ENCODE data around the gene CCDC88B. TPM values are rescaled to one million over a fixed set of nuclear protein-coding genes. Genes with fewer than 3 reads are reported as not detected.

The CCDC88B gene
- total and polyA plus RNA-seq, 2 of the 8 experiments (the other 6 are each of a cell fraction or from before 2014, with no cell fraction given) = 5.9 to 12.5 TPM

DNA sequence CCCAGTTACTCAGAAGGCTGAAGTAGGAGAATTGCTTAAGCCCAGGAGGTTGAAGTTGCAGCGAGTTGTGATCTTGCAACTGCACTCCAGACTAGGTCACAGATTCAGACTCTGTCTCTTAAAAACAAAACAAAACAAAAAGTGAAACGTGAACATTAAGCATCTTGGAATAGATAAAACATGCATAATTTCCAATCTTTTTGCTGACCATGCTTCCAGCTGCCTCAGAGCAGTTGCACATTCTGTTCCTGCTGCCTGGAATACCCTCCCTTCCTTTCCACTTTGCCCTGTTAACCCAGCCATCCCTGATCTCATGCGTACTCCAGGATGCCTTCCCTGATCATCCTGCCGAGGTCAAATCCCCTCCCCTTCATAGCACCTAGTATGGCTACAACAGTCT is 718 bp upstream of the CCDC88B start:
- Histone ChIP-seq H2BK15ac (ENCODE audit: low read length) (peak overlapping the region; percentile 98), H3K14ac (ENCODE audit: insufficient read length) (no peak overlapping the region), H3K36me3 (ENCODE audit: control insufficient read depth in 2 of 4, insufficient read depth in 4 of 4, low read length in 3 of 4) (no peaks in the 10 kb centered on the region), H4K8ac (ENCODE audit: extremely low read depth, insufficient read depth, low read length) (no peak overlapping the region), H3K4me3 (ENCODE audit: extremely low read depth in 1 of 4, insufficient read depth in 2 of 4, low read depth in 3 of 4, low read length in 4 of 4) (no peak overlapping the region), H3K79me2 (ENCODE audit: control insufficient read depth in 1 of 2, insufficient read depth in 2 of 2, low read length in 2 of 2) (no peaks in the 10 kb centered on the region), H3K4ac (replicated peaks; ENCODE audit: insufficient read length, low read depth, low read length) (no peak overlapping the region), H3K9me3 (ENCODE audit: insufficient read depth in 2 of 2, low read depth in 1 of 2, low read length in 1 of 2) (no peaks in the 10 kb centered on the region), H3K56ac (replicated peaks; ENCODE audit: insufficient read length, low read depth, low read length) (no peak overlapping the region), H3K79me1 (ENCODE audit: low read depth, low read length) (no peaks in the 10 kb centered on the region), H2AFZ (ENCODE audit: low read length) (no peak overlapping the region), H3K4me2 (ENCODE audit: insufficient read depth in 1 of 2, low read depth in 2 of 2, low read length in 2 of 2) (no peak overlapping the region), H3K23ac (ENCODE audit: insufficient read length) (no peak overlapping the region), H4K5ac (ENCODE audit: insufficient read length, low read depth, low read length) (no peak overlapping the region), H3K18ac (ENCODE audit: extremely low read depth, low read length) (no peak overlapping the region; the same call in 1 of the 2 replicates), H2BK20ac (ENCODE audit: low read length) (no peak overlapping the region), H2BK120ac (replicated peaks; ENCODE audit: low read depth, low read length) (no peak overlapping the region), H4K20me1 (replicated peaks in 1 of 2; ENCODE audit: control insufficient read depth in 1 of 2, insufficient read depth in 2 of 2, low read length in 2 of 2) (no peaks in the 10 kb centered on the region), H4K91ac (replicated peaks; ENCODE audit: insufficient read length, low read length) (no peak overlapping the region), H3K9ac (replicated peaks in 1 of 4; ENCODE audit: extremely low read depth in 1 of 4, low read depth in 3 of 4, low read length in 3 of 4) (no peak overlapping the region), H3K4me1 (replicated peaks in 1 of 4; ENCODE audit: control insufficient read depth in 3 of 4, insufficient read depth in 4 of 4, low read length in 3 of 4) (peaks cover 0 to 23% (median 17%) of the 10 kb centered on the region in 4 experiments; a peak in 6 of 7 replicates), H2BK5ac (ENCODE audit: low read depth, low read length) (no peak overlapping the region), H2BK12ac (ENCODE audit: low read depth, low read length) (no peak overlapping the region), H2AK5ac (ENCODE audit: low read depth, low read length) (no peak overlapping the region), H3K27me3 (replicated peaks in 1 of 4; ENCODE audit: control insufficient read depth in 3 of 4, extremely low read depth in 1 of 4, insufficient read depth in 3 of 4, low read length in 3 of 4) (peaks cover 0 to 2% (median 0%) of the 10 kb centered on the region in 4 experiments; a peak in 1 of 7 replicates), H3K27ac (ENCODE audit: low read depth, low read length) (no peak overlapping the region), H3K23me2 (ENCODE audit: low read depth, low read length) (peaks cover 11% of the 10 kb centered on the region; the same call in 1 of the 2 replicates)
- CTCF ChIA-PET (ENCODE audit: partially characterized antibody) = interaction anchor here (1.1 to 37.6 kb wide), 5 partner anchors 11 to 312 kb away, joined by 3 to 614 read pairs (median 16); partner anchors contain the start of genes CATSPERZ, CCDC88B, ESRRA and FERMT3
- POLR2A ChIA-PET (ENCODE audit: partially characterized antibody) = interaction anchor here (2.3 to 2.5 kb wide), 2 partner anchors 8 to 22 kb away, joined by 12 to 15 read pairs; partner anchors contain the start of genes PRDX5 and TRMT112
- DNase-seq (ENCODE audit: low read depth in 1 of 2, low spot score in 2 of 2) (no peak), FAIRE-seq (no peak)
- 82% methylated on average over 4 of the region's 4 CpGs; no CpG with 5 or more reads in 1 of the 2 experiments for WGBS, 2 experiments (ENCODE audit: extremely low coverage in 1 of 2, insufficient coverage in 1 of 2, insufficient read length in 1 of 2, insufficient replicate concordance in 2 of 2, low coverage in 1 of 2, low lambda C conversion rate in 2 of 2, missing lambda C conversion rate in 1 of 2)
- TF ChIP-seq CBX8 (IDR thresholded peaks at IDR 0.05; ENCODE audit: borderline replicate concordance, low read depth, low read length) (no peak), KDM5A (IDR thresholded peaks at IDR 0.05; ENCODE audit: low read length) (no peak)

Data from H1 (cell line).